AG09309 (cell line): ENCODE data around the gene MAGEC3.

ENCODE experiments used
- DNase-seq: peaks from one replicate; pipeline ENCODE4 v3.0.0-alpha.2; 2010; ENCODE audit warnings: low read depth
- H3K4me3 ChIP-seq: 2 replicates; pipeline ENCODE4 v1.5.1; 2011; ENCODE audit warnings: mild to moderate bottlenecking, low read depth, low read length, moderate library complexity; ENCODE audit not compliant: control insufficient read depth
- TF ChIP-seq, protein P1 (sequence below): IDR thresholded peaks from 2 replicates; pipeline ENCODE4 v1.5.1; 2011; ENCODE audit warnings: mild to moderate bottlenecking, low read depth, low read length, inconsistent platforms; ENCODE audit not compliant: insufficient read depth, control insufficient read depth; ENCODE audit errors: missing control alignments

MAGEC3 gene

GRCh38 chrX:141838016-141838415 is at the start of gene MAGEC3:
Gene MAGEC3, plus strand, starts transcription at chrX:141838316. Its CDS starts 0 bp downstream, at chrX:141838316.
- DNase-seq: no peak
- TF ChIP-seq, protein P1, sequence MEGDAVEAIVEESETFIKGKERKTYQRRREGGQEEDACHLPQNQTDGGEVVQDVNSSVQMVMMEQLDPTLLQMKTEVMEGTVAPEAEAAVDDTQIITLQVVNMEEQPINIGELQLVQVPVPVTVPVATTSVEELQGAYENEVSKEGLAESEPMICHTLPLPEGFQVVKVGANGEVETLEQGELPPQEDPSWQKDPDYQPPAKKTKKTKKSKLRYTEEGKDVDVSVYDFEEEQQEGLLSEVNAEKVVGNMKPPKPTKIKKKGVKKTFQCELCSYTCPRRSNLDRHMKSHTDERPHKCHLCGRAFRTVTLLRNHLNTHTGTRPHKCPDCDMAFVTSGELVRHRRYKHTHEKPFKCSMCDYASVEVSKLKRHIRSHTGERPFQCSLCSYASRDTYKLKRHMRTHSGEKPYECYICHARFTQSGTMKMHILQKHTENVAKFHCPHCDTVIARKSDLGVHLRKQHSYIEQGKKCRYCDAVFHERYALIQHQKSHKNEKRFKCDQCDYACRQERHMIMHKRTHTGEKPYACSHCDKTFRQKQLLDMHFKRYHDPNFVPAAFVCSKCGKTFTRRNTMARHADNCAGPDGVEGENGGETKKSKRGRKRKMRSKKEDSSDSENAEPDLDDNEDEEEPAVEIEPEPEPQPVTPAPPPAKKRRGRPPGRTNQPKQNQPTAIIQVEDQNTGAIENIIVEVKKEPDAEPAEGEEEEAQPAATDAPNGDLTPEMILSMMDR: no peak
- H3K4me3 ChIP-seq: no peak within 1 kb of the TSS

- DNase-seq: no peak
- no peak overlapping the region for H3K4me3 ChIP-seq
- TF ChIP-seq, protein P1: no peak
These were observed 46.3 kb upstream of the MAGEC3 start for GRCh38 chrX:141791856-141792255.

DNA sequence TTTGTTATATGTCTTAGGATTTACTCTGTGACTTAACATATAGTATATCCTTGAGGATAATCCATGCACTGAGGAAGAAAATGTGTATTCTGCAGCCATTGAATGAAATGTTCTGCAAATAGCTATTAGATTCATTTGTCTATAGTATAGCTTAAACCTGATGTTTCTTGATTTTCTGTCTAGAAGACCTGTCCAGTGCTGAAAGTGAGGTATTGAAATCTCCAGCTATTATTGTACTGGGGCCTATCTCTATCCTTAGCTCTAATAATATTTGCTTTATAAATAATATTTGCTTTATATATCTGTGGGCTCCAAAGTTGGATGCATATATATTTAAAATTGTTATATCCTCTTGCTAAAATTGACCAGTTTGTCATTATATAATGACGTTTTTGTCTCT is 26.7 kb upstream of the MAGEC3 start:
- no peak overlapping the region for H3K4me3 ChIP-seq
- DNase-seq: no peak
- TF ChIP-seq, protein P1: no peak

- H3K4me3 ChIP-seq: no peak overlapping the region
- TF ChIP-seq, protein P1: no peak
- DNase-seq: no peak
These were observed 23.8 kb upstream of the MAGEC3 start for GRCh38 chrX:141814213-141814857.

- TF ChIP-seq, protein P1: no peak
- no peak for DNase-seq
These were observed 22.2 kb upstream of the MAGEC3 start for GRCh38 chrX:141815904-141816303.

GRCh38 chrX:141832247-141832646 is 5.9 kb upstream of the MAGEC3 start:
- no peak for DNase-seq
- TF ChIP-seq, protein P1: no peak
- H3K4me3 ChIP-seq: no peak overlapping the region

More at GRCh38 chrX:141815904-141816303, 22.2 kb upstream of the MAGEC3 start:
- H3K4me3 ChIP-seq: no peak overlapping the region

- H3K4me3 ChIP-seq: no peak overlapping the region
- TF ChIP-seq, protein P1: no peak
- DNase-seq: no peak
These were observed 1.7 kb downstream of the MAGEC3 start for GRCh38 chrX:141839856-141840255.
